ENCODE data around the gene CDC14C. TPM values are rescaled to one million over a fixed set of nuclear protein-coding genes. Genes with fewer than 3 reads are reported as not detected.

CDC14C gene
- not detected for total RNA-seq

DNA sequence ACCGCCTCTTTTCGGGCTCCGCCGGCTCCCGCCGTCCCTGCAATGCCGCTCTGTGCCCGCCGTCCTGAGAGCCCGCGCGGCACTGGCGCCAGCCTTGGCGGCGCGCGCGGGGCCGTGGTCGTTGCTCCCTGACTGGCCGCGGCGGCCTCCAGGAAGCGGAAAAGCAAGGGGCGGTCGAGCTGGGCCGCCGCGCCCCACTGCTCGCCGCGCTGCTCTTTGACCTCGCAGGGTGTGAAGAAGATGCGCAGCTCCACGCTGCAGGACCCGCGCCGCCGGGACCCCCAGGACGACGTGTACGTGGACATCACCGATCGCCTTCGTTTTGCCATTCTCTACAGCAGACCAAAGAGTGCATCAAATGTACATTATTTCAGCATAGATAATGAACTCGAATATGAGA is at the start of gene CDC14C:
Gene CDC14C, plus strand, starts transcription at position 115 of the 400 bp plus-strand sequence. Its CDS starts 126 bp downstream, at position 241.
- WGBS, 2 donors, result 97 to 98% methylated on average over 45 to 46 of the region's 46 CpGs
- intact Hi-C loops (cut with DNase I; ENCODE audit: low total_unique reads), result no loop called here
- no peak within 1 kb of the TSS for H3K4me3 ChIP-seq (ENCODE audit: low read depth, poor library complexity, severe bottlenecking)
- TF ChIP-seq POLR2A (IDR thresholded peaks at IDR 0.05), result no peak
- TF ChIP-seq, protein P1, sequence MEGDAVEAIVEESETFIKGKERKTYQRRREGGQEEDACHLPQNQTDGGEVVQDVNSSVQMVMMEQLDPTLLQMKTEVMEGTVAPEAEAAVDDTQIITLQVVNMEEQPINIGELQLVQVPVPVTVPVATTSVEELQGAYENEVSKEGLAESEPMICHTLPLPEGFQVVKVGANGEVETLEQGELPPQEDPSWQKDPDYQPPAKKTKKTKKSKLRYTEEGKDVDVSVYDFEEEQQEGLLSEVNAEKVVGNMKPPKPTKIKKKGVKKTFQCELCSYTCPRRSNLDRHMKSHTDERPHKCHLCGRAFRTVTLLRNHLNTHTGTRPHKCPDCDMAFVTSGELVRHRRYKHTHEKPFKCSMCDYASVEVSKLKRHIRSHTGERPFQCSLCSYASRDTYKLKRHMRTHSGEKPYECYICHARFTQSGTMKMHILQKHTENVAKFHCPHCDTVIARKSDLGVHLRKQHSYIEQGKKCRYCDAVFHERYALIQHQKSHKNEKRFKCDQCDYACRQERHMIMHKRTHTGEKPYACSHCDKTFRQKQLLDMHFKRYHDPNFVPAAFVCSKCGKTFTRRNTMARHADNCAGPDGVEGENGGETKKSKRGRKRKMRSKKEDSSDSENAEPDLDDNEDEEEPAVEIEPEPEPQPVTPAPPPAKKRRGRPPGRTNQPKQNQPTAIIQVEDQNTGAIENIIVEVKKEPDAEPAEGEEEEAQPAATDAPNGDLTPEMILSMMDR (IDR thresholded peaks at IDR 0.05), result no peak
- no peak for DNase-seq (ENCODE audit: low spot score in 2 of 2)

DNA sequence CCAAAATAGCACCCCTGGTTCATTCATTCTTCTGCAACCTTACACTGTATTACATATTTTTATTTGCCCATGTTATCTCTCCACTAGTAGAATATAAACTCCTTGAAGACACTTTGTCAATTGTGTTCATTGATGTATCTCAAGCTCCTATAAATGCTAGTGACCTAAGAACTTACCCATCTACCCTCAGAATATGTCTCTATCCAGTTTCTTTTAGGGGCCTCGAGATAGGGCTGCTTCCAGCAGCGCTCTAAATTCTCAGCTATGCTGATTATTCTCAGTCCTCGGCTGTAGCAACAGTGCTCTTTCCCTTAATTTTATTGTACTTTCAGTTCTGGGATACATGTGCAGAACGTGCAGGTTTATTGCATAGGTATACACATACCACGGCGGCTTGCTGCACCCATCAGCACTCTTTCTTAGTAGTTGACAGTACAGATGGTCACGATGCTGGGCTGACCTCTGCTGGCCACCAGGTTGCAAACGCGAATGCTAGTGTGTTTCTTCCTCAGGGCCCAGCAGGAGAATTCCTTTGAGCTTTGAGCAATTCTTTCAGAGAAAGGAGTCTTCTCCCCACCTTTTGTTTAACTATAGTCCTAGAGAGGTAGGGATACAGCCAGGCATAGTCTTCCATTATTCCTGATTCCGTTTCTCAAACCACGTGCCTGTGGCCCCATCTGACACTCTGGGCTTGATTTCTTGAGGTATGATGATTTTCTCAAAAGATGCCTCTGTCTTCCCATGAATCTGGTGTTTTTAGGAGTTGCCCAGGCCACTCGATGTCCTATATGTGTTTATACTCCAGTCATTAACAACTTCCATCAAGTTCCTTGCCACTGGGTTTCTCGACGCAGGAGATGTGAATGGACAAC is 49.1 kb upstream of the CDC14C start:
- TF ChIP-seq, protein P1 (IDR thresholded peaks at IDR 0.05), result no peak
- TF ChIP-seq POLR2A (IDR thresholded peaks at IDR 0.05), result no peak
- intact Hi-C loops (cut with DNase I; ENCODE audit: low total_unique reads), result no loop called here
- DNase-seq (ENCODE audit: low spot score in 2 of 2), result peak in 1 of 2 donors; percentile 25
- WGBS, 2 donors, result 49 to 55% methylated on average over 14 of the region's 14 CpGs
- H3K4me3 ChIP-seq (ENCODE audit: low read depth, poor library complexity, severe bottlenecking), result no peak overlapping the region

DNA sequence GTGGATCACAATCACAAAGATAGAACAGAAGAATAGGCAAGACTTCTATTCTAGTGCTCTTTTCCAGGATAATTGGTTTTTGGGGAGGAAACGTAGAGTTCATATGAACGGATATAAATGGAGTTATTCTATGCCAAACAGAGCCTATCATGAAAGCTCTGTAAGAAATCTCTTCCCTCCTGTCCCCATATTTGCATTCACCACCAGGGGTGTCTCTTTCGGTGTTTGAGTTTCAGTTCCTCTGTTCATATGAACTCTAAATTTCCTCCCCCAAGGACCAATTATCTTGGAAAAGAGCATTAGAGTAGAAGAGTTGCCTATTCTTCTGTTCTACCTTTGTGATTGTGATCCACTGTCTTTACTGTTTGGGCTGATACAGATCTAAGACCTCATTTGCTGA is 48.3 kb upstream of the CDC14C start:
- WGBS, 2 donors, result 83 to 84% methylated on average over 3 of the region's 3 CpGs
- intact Hi-C loops (cut with DNase I; ENCODE audit: low total_unique reads), result no loop called here
- no peak overlapping the region for H3K4me3 ChIP-seq (ENCODE audit: low read depth, poor library complexity, severe bottlenecking)
- DNase-seq (ENCODE audit: low spot score in 2 of 2), result no peak
- TF ChIP-seq, protein P1 (IDR thresholded peaks at IDR 0.05), result no peak
- TF ChIP-seq POLR2A (IDR thresholded peaks at IDR 0.05), result no peak

DNA sequence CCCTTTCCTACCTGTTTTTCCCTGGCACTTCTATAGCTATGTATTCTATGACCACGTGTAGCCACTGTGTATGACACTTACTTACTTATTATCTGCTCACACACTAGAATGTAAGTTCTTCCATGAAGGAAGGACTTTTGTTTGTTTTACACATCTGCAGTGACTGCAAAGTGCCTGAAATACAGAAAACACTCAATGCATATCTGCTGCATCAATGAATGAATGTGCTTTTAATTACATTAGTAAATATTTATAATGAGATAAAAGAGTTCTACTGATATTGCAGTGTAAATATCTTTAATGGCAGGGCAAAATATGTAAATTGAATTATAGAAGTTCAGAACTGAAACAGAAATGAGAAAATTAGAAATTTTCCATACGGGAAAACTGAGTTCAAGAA is 43.5 kb upstream of the CDC14C start:
- no peak for TF ChIP-seq POLR2A (IDR thresholded peaks at IDR 0.05)
- TF ChIP-seq, protein P1 (IDR thresholded peaks at IDR 0.05), result no peak
- no peak for DNase-seq (ENCODE audit: low spot score in 2 of 2)
- 84 to 86% methylated on average over 2 of the region's 2 CpGs for WGBS, 2 donors
- intact Hi-C loops (cut with DNase I; ENCODE audit: low total_unique reads), result no loop called here
- H3K4me3 ChIP-seq (ENCODE audit: low read depth, poor library complexity, severe bottlenecking), result no peak overlapping the region

DNA sequence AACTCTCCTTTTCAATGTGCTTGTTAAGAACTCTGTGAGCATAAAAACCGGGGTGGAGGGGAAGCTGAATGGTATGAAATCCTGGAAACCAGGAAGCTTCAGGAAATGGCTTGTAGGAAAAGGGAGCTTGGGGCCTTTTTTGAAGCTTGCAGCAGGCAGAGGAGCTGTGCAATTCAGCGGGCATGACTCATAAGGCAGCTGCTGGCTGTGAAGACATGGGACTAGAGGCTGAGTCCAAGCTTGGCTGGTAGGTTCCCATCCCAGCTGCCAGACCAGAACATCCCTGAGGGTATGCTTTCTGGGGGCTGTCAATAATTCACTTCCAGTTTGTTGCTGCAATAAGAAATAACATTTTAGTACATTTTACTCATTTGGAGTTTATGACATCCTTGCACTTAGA is 36.8 kb upstream of the CDC14C start:
- H3K4me3 ChIP-seq (ENCODE audit: low read depth, poor library complexity, severe bottlenecking), result no peak overlapping the region
- WGBS, 2 donors, result 27 to 32% methylated on average over 2 of the region's 2 CpGs
- peak in 1 of 2 donors; percentile 22 for DNase-seq (ENCODE audit: low spot score in 2 of 2)
- TF ChIP-seq, protein P1 (IDR thresholded peaks at IDR 0.05), result no peak
- no peak for TF ChIP-seq POLR2A (IDR thresholded peaks at IDR 0.05)
- intact Hi-C loops (cut with DNase I; ENCODE audit: low total_unique reads), result no loop called here
